Measurements from ENCODE around the gene GAL.

The GAL gene

DNA sequence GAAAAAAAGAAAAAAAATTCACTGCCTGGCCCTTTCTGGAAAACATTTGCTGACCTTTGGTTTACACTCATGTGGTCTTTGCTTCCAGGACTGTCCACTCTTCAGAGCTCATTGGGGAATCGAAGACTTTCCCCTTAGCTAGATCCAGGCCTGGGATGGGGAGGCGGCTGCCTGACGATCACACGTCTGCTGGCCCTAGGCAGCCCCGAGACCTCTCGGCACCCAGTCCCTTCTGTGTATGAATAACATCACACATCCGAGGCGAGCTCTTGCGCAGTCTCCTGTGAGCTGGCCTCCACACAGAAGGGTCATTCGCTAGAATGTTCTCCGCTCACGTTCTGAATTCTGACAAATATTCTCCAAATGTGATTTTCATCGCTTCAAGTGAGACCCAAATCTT is 25.7 kb upstream of the GAL start:
- no peak for DNase-seq (ENCODE audit: low read depth in 2 of 2)

DNA sequence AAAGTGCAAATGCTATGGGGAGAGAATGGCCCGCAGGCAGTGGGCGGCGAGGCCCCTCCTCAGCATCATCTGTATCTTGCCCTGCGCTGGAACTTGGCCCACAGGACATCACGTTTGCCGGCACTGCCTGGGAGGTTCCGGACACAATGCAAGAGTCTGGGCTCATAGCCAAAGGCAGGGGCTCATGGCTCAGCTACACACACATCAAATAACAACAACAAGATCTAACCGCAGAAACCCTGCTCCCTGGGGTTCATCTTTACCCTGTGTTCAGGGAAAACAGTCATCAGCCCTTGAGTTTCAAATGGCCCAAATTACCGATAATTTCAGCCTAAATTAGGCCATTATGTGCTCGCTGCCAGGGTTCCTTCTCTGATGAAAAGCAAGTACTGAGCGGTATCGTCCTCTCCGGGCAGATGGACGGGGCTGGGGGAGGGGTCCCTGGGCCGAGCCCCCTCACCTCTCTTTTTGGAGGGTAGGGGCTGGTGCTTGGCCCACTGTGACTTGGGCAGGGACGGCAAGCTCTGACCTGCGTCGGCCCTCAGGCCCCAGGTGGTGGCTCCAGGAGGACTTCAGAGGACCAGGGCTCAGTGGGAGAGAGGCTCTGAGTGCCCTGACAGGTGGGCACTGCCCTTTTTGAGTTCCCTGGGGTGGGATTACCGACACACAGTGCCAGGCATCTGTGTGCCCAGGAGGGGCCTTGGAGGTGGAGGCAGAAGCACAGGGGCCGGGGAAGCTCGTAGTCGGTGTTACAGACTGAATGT is 25.0 kb upstream of the GAL start:
- no peak for DNase-seq (ENCODE audit: low read depth in 2 of 2)

DNA sequence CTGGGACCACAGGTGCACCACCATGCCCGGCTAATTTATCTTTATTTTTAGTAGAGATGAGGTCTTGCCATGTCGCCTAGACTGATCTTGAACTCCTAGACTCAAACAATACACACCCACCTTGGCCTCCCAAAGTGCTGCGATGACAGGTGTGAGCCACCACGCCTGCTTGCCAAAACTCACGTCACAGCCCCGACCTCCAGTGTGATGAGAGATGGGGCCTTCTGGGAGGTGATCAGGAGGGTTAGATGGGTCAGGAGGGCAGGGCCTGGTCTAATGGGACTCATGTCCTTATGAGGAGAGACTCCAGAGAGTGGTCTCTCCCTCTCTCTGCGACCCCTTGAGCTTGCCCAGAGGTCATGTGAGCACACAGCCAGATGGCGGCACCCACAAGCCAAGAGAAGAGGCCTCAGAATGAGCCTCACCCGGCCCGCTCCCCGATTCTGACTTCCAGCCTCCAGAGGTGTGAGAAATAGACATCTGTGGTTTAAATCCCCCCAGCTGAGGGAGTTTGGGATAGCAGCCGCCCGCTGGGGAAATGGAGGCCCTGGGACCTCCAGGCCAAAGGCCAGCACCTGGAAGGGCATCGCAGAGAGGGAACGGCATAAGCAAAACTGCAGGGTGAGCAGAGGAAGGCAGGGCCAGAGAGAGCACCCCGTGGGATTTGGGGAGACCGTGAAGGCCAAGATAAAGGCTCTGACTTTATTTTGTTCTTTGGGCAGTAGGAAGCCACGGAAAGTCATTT is 24.1 kb upstream of the GAL start:
- no peak for DNase-seq (ENCODE audit: low read depth in 2 of 2)

DNA sequence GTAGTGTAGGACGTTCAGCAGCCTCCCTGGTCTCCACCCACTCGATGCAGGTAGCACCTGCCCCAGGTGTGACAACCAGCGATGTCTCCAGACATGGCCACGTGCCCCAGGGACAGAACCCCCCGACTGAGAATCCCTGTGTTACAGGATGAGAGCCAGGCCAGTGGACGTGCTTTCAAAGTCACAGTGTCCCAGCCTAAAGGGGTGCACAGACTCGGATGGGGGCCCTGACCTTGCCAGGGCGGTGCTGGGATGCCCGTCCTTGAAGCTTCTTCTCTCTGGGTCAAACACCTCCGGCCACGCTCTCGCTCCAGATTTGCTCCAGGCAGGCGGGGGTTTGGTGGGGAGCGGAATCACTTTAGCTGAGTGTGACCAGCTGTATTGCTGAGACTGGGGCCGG is 23.3 kb upstream of the GAL start:
- no peak for DNase-seq (ENCODE audit: low read depth in 2 of 2)

DNA sequence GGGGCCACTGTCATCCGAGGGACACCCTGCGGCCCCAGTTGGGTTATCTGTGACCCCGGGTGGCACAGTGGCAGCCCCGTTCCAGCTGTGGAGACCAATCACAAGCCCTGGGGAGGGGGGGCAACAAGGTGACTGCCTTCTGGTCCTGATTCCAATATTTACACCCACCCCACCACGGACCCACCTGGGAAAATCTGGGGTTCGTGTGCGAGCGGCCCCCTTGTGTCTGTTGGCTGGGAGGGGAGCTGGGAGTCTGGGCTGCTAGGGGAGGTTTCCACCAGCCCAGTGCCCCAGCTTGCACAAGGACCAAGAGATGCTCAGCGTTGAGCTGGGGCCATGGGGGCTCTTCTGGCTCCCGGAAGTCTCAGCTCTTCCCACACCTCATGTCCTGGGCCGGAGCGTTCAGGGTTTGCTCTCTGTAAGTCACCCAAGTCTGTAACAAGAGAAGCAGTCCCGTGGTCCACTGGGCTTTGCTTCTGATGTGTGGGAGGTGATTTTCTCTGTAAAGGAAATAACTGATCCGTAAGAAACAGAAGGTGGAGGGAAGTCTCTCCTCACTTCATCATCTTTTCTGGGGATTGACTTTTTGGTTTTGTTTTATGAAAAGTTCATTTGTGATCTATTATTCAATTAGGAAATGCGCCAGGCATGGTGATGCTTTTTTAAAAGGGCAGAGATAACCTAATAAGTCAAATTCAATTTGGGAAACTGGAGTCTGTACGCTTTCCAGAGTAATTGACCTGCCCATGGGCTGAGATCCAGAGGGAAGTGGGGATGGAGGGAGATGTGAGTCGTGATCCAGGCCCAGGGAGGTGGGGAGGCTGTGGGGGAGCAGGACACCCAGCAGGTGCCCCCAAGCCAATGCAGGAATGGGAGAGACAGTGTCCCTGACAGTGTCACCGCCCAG is 22.4 kb upstream of the GAL start:
- no peak for DNase-seq (ENCODE audit: low read depth in 2 of 2)

DNA sequence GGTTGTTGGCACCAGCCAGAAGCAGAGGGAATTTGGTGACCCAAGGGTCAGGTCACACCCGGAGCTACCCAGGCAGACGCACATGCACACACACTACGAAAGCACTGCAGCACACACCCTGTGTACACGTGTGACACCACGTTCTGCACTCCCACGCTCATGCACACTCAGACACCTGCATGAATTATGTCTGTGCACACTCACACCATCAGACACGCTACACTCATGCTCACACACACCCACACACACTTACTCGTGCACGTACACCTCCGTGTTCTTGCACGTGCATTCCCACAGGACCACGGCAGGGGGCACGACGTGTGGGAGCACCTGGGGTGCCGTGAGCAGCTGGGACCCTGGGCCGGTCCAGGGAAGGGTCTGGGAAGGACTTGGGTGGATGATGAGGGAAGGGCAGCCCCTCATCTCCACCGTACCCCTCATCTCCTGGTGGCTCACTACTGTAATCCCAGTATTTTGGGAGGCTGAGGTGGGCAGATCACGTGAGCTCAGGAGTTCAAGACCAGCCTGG is 20.8 kb upstream of the GAL start:
- no peak for DNase-seq (ENCODE audit: low read depth in 2 of 2)

DNA sequence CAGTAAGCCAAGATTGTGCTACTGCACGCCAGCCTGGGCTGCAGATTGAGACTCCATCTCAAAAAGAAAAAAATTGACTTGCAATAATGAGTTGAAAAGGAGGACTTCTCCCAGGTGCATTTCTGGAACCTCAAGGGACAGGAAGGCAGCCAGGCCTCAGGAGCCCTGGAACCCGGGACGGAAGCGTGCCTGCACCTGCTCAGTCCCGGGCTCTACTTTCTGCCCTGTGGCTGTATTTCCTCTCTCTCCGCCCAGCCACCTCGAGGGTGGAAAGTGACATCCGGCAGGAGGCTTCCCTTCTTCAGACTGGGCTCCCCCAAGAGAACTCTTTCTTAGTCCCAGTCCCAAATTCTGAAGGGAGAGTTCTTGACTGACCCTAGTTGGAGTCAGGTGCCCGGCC is 20.2 kb upstream of the GAL start:
- no peak for DNase-seq (ENCODE audit: low read depth in 2 of 2)

DNA sequence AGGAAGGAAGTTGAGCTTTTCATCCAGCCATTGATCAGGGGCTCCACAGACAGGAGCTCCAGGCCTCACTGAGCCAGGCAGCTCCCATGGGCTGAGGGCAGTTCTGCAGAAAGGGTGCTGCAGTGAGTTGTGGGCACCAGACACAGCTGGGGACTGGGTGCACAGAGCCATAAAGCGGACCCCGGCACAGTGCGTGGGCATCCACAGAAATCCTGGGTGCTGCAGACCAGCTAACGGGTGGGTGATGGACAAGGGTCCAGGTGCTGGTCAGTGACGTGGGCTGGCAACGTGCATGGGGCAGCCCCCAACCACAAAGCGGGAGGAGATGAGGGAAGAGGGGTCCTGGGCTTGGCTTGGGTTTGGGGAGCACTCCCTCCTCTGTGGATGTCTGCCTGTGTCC is 19.4 kb upstream of the GAL start:
- no peak for DNase-seq (ENCODE audit: low read depth in 2 of 2)

DNA sequence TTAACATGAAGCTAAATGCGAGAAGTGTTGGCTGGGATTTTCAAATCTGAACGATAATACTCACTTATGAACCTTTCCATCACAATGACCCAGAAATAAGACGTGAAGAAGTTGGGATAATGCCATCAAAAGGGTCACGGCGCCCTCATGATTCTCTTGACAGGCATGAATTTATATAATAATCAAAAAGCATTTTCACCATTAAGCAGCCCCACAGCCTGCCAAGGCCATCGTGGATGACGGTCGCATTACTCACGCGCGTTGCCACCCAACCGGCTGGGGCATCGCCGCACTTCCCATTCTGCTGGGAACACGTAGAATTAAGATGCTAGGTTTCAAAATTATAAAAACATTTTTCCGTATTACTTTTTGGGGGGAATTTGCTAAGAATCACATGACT is 18.9 kb upstream of the GAL start:
- DNase-seq (ENCODE audit: low read depth in 2 of 2) = no peak

DNA sequence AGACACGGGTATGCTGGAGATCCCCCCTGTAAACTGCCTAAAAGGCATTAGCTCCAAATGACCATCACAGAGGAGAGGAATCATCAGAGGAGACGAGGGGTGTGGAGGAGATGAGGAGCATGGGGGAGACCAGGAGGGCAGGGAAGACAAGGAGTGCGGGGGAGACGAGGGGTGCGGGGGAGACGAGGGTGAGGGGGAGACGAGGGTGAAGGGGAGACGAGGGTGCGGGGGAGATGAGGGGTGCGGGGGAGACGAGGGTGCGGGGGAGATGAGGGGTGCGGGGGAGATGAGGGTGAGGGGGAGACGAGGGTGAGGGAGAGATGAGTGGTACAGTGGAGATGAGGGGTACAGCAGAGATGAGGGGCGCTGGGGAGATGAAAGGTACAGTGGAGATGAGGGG is 17.5 kb upstream of the GAL start:
- no peak for DNase-seq (ENCODE audit: low read depth in 2 of 2)

DNA sequence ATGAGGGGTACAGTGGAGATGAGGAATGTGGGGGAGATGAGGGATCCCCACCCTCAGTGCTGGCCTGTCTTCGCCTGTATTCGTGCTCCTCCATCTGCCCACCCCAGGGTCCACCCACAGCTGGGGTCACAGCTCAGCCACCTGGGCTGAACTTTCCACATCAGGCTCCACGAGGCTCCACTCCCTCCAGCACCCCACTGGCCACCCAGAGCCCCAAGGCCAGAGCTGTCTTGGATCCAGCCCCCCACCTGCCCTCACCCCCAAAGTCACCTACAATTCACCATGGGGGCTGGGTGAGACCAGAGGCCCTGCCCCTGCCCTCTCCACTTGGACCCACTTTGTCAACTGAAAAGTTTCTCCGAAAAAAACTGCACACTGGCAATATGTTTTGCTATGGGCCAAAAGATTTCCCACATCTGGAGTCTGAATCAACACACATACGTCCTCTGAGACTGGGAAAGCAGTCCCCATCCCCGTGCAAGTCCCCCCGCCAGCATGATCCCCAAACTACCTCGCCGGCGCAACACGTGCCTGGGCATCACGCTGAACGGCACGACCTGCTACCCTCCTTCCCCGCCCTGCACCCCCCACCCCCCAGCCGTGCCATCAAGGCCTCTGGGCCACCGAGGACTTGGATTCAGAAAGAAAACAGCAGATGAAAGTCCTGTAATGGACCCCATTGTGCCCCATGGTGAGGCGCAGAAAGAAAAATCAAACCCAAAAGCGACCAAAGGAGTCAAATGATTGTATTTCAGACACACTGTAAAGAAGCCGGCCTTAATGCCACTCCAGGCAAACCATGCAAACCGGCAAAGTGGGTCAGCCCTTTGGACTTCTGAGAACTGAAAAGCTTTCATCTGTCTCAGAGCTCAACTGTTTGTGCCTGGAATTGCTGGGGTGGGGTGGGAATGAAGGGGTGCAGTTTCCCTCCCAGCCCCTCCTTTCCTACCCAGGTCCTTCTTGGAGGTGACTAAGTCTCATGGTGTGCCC is 16.5 kb upstream of the GAL start:
- DNase-seq (ENCODE audit: low read depth in 2 of 2) = no peak

DNA sequence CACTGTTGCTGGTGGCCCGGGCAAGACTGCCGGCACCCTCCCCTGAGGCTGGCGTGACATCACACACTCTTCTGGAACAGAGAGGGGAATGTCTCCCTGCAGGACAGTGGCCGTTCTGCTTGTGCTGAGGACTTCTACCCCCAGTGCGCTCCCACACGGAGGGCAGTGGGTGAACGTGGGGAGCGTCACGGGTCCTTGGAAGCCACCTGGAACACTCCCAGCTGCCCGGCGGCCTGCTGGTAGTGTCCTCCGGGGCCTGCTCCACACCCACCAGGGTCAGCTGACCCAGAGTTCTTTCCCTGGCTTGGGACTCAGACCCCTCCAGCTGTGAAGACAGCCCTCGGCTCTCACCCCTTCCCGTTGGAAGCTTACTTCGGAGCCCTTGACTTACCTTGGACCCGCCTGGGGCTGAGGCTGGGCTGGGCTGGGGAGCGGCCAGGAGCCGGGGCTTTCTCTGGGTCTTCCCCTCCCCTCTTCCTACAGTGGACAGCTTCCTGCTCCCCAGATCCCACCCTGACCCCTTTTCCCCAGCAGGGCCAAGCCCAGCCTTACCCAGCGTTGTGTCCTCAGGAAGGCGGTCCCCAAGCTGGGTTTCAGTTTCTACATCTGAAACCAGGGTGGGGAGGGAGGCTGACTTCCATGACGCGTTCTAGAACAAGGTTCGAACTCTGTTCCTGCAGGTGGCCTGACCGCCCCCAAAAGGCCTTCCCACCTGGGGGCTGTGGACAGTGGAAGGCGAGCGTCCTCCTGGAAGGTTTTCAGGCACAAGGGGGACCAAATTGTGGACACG is 14.8 kb upstream of the GAL start:
- DNase-seq (ENCODE audit: low read depth in 2 of 2) = no peak

DNA sequence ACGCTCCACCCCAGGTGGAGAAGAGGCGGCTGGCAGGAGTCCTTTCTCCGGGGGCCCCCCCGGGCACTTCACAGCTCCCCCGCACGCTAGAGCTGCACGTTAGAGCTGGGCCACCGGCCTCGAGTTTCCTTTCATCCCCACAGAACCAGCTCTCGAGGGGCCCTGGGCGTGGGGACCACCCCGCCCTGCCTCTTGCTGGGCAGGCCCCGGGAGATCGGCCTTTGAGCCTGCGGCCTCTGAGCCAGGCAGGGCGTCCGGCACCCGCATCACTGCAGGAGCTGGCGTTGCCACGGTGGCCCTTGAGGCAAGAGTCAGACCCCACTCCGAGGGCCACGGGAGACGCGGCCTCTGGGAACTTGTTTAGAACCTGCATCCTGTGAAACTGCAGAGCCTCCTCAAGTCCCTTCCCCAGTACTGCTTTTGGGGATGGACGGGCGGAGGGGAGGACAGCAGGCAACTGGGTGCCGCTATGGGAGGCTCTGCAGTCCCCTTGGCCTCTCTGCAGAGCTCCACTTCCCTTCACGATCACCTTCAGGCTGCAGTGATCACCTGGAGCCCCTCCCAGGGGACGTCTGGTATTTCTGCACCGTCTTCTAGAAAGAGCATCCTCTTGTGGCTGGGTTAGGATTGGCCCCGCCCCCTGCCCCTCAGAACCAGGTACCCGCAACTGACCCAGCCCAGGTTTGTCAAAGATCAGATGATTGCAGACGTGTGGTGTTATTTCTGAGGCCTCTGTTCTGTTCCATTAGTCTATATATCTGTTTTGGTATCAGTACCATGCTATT is 13.9 kb upstream of the GAL start:
- DNase-seq (ENCODE audit: low read depth in 2 of 2) = no peak

DNA sequence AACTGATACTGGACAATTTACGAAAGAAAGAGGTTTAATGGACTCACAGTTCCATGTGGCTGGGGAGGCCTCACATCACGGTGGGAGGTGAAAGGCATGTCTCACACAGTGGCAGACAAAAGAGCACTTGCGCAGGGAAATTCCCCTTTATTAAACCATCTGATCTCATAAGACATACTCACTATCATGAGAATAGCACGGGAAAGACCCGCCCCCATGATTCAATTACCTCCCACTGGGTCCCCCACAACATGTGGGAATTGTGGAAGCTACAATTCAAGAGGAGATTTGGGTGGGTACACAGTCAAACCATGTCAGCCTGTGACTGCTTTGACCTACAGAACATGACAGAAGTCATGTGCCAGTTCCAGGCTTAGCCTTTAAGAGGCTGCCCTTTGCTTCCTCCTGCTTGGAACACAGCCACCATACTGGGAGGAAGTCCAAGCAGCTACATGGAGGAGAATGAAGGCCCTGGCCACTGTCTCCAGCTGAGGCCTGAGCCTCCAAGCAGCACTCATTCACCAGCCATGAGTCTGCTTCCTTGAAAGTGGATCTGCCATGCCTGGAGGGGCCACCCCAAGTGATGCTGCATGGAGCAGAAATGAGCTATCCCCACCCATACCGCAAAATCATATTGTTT is 10.9 kb upstream of the GAL start:
- DNase-seq (ENCODE audit: low read depth in 2 of 2) = no peak

DNA sequence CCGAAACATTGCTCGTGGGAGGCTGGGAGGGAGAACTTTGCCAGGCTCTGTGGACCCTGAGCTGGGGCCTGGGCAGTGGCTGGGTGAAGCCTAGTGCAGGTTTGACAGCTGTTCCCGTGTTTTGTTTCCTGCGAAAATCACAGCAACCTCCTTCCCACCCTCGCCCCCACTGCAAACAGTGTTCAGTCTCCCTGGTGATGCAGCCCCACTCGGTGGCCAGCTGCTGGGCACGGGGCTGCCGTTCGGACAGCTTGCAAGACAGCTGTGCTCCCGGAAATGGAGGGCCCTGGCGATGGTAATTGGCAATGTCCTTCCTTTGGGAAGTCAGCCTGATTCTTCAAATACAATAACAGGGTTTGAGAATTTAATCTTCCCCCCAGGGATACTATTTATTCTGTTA is 10.4 kb upstream of the GAL start:
- DNase-seq (ENCODE audit: low read depth in 2 of 2) = no peak

DNA sequence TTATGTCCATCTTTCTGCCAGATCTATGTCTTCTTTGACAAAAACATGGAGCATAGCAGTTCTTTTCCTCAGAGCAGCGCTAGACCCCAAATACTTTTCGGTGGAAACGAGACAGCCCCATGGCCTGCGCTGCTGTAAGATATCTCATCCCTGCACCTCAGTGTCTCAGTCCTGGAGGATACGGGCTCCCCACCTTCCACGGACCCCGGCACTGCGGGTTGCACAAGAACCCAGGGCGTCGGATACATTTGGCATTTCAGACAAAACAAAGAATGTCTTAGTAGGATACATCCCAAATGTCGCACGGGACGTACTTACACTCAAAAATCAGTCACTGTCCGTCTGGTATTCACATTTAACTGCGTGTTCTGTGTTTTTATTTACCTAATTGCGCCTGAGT is 9.9 kb upstream of the GAL start:
- no peak for DNase-seq (ENCODE audit: low read depth in 2 of 2)

DNA sequence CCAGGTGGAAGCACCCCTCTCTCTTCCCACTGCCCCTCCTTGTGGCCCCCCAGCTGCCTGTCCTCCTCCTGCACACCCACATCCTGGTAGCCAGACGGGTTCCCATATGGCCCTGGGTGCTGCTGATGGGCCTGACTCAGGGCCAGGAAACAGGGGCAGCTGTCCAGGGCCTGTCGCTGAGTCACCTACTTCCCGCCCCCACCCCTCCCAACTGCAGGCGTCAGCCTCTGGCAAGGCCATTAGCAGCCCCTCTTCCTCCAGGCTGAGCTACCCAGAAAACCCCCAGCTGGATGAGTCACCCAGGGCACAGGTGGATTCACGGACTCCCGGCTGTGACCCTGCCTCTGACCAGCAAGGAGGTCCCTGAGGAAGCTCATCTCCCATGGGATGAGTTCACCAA is 6.9 kb upstream of the GAL start:
- DNase-seq (ENCODE audit: low read depth in 2 of 2) = no peak

DNA sequence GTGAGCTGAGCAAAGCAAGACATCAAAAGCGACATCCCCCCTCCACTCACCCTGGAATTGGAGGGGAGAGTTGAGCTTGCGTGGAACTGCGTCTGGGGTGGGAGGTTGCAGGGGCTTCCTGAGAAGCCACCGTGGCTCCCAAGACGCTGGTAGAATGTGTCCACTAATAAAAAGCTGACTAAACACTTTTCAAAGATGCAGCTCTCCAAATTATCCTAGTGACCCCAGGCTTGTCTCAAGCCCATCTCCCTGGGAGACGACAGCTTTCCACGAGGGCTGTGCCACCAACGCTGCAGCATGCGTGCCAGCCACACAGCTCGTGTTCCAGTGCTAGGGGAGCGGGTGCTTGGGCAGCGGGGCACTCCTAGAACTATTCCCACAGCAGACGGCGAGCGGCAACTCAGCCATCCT is 6.3 kb upstream of the GAL start:
- no peak for DNase-seq (ENCODE audit: low read depth in 2 of 2)
